K562 (cell line): ENCODE results near the gene DBH.

Experiments
- CEBPG ChIP-seq, 3 experiments: fragments of 200-800 bp in 1 of 3; sonication (Bioruptor generic) in 1 of 3; sonication (generic) in 1 of 3; formaldehyde crosslinking in 1 of 3; IDR thresholded peaks in 2 of 3; conservative IDR thresholded peaks in 1 of 3; 2 replicates each; pipeline versions ENCODE4 v1.6.1 to v1.8.0; 2016 to 2022; ENCODE audit warnings: missing compliant biosample characterization in 2 of 3, missing genetic modification characterization in 2 of 3, mild to moderate bottlenecking in 1 of 3, missing genetic modification reagents in 1 of 3
- EP300 ChIP-seq: IDR thresholded peaks from 2 replicates; pipeline ENCODE4 v1.6.1; 2012; ENCODE audit warnings: low read length, improper control_type of control experiment
- EWSR1 ChIP-seq: fragments of 450-650 bp; IDR thresholded peaks from 2 replicates; pipeline ENCODE4 v1.6.1; 2018; ENCODE audit warnings: borderline replicate concordance, mild to moderate bottlenecking, low read depth, moderate library complexity; ENCODE audit not compliant: partially characterized antibody
- MTA1 ChIP-seq: fragments of 450-650 bp; IDR thresholded peaks from 2 replicates; pipeline ENCODE4 v1.6.1; 2017; ENCODE audit warnings: borderline replicate concordance
- ZNF232 ChIP-seq: sonication (generic); formaldehyde crosslinking; IDR thresholded peaks from 2 replicates; pipeline ENCODE4 v1.8.0; 2022; ENCODE audit warnings: mild to moderate bottlenecking, missing genetic modification reagents
- ZNF79 ChIP-seq: fragments of 250-450 bp; sonication (Bioruptor Pico); IDR thresholded peaks from 2 replicates; pipeline ENCODE4 v1.4.0; 2020; ENCODE audit warnings: low read depth, mild to moderate bottlenecking, moderate library complexity
- TF ChIP-seq, protein P1 (sequence below), 2 experiments: fragments of 450-650 bp; IDR thresholded peaks; 2 replicates each; pipeline ENCODE4 v1.6.1; 2016; ENCODE audit warnings: mild to moderate bottlenecking in 2 of 2, borderline replicate concordance in 1 of 2, low read depth in 1 of 2, moderate library complexity in 1 of 2

DNA sequence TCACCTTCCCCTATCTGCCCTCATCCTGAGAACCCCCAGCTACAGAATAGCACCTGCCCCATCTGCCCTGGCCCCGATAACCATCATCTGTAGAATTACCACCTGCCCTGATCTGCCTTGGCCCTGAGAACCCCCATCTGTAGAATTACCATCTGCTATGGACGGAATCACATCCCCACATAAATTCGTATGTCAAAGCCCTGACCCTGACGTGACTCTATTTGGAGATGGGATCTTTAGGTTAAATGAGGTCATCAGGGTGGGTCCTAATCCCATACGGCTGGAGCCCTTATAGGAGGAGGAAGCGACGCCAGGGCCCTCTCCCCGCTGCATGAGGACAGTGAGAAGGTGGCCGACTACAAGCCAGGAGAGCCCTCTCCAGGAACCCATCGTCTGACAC lies 69.4 kb downstream of the DBH start:
- TF ChIP-seq, protein P1, sequence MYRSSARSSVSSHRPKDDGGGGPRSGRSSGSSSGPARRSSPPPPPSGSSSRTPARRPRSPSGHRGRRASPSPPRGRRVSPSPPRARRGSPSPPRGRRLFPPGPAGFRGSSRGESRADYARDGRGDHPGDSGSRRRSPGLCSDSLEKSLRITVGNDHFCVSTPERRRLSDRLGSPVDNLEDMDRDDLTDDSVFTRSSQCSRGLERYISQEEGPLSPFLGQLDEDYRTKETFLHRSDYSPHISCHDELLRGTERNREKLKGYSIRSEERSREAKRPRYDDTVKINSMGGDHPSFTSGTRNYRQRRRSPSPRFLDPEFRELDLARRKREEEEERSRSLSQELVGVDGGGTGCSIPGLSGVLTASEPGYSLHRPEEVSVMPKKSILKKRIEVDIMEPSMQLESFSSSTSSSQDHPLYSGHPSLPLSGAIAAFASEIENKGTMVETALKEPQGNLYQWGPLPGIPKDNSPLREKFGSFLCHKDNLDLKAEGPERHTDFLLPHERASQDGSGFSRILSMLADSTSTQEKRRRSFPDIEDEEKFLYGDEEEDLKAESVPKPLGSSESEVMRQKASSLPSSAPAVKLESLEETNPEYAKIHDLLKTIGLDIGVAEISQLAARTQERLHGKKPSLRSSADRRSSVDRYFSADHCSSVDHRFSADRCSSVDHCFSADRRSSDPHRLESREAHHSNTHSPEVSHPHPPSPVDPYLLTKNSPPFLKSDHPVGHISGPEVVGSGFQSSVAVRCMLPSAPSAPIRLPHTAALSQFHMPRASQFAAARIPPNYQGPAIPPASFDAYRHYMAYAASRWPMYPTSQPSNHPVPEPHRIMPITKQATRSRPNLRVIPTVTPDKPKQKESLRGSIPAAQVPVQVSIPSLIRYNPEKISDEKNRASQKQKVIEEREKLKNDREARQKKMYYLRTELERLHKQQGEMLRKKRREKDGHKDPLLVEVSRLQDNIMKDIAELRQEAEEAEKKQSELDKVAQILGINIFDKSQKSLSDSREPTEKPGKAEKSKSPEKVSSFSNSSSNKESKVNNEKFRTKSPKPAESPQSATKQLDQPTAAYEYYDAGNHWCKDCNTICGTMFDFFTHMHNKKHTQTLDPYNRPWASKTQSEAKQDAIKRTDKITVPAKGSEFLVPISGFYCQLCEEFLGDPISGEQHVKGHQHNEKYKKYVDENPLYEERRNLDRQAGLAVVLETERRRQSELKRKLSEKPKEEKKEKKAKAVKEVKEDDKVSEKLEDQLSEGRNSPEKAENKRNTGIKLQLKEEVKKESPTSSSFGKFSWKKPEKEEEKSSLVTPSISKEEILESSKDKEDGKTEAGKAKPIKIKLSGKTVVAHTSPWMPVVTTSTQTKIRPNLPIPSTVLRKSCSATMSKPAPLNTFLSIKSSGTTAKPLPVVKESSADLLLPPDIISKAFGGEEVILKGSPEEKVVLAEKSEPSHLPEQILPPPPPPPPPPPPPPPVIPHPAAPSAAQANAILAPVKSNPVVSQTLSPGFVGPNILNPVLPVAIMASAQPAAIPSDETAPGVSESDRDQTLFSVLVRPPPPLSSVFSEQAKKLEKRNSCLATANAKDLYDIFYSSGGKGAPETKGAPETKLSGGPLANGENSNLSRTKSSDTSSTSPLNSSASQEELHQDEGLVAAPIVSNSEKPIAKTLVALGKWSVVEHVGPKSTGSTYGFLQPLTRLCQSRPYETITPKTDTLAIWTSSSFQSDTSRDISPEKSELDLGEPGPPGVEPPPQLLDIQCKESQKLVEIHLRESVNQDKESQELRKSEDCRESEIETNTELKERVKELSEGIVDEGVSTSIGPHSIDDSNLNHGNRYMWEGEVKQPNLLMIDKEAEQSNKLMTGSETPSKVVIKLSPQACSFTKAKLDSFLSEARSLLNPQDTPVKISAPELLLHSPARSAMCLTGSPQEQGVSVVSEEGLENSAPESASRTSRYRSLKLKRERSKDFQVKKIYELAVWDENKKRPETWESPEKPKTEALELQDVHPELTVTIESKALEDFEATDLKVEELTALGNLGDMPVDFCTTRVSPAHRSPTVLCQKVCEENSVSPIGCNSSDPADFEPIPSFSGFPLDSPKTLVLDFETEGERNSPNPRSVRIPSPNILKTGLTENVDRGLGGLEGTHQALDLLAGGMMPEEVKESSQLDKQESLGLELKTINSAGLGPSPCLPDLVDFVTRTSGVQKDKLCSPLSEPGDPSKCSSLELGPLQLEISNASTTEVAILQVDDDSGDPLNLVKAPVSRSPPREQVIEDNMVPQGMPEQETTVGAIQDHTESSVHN (IDR thresholded peaks at IDR 0.05; ENCODE audit: borderline replicate concordance in 1 of 2, low read depth in 1 of 2) = no peak
- TF ChIP-seq MTA1 (no peak), ZNF232 (no peak), EP300 (no peak), CEBPG (CRISPR knock-in tag; IDR thresholded peaks at IDR 0.05) (no peak), CEBPG (tag; conservative IDR thresholded peaks at IDR 0.05 in 1 of 2, IDR thresholded peaks at IDR 0.05 in 1 of 2) (no peak), ZNF79 (CRISPR knock-in tag) (no peak), EWSR1 (no peak)
